Suppressor macrophage (primary cell): ENCODE measurements around the gene CLSTN1.
A peak's percentile ranks its signal among the peaks of the same experiment; 100 is the strongest.

Experiments
- DNase-seq, 4 experiments: peaks; one replicate each; pipeline ENCODE4 v3.0.0-alpha.2; 2020 to 2022

The CLSTN1 gene

GRCh38 chr1:9710037-9710436 is 113.7 kb downstream of the CLSTN1 start:
- no peak for DNase-seq

GRCh38 chr1:9706178-9706577 is 117.6 kb downstream of the CLSTN1 start:
- DNase-seq = no peak

DNA sequence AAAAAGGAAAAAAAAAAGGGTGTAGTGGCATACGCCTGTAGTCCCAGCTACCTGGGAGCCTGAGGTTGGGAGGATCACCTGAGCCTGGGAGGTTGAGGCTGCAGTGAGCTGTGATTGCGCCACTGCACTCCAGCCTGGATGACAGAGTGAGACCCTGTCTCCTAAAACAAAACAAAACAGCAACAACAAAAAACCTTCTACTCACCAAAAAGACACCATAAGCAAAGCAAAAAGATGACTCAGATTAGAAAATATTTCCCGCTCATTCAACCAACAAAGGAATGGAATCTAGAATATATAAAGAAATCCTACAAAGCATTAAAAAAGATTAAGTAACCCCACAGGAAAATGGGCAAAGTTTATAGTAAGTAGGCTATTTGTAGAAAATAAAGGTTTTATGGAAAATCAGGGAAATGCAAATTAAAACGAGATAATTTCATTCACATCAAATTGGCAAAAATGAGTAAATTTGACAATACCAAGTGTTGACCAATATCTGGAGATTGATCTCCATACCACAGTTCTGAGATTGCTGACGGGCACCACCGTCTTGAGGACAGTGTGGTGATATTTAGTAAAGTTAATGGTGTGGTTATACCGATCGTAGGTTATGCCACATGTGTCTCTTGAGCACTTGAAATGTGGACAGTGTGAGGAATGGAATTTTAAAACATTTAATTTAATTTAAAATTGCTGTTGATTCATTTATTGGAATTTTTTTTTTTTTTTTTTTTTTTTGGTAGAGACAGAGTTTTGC is 118.2 kb downstream of the CLSTN1 start:
- DNase-seq = no peak

DNA sequence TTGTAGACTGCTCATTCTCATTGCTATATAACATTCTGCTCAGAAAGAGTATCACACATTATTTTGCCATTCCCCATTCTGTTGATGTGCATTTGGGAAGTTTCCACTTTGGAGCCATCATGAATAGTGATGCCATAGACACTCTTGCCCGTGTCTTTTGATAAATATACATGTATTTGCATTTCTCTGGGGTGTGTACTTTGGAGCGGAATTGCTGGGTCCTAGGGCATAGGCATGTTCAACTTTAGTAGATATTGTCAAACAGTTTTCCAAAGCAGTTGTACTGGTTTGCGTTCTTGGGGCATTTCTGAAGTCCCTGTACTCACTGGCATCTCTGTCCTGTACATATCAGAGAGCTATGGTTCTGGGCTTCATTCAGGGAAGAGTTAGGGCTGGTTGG is 120.1 kb downstream of the CLSTN1 start:
- DNase-seq = no peak

DNA sequence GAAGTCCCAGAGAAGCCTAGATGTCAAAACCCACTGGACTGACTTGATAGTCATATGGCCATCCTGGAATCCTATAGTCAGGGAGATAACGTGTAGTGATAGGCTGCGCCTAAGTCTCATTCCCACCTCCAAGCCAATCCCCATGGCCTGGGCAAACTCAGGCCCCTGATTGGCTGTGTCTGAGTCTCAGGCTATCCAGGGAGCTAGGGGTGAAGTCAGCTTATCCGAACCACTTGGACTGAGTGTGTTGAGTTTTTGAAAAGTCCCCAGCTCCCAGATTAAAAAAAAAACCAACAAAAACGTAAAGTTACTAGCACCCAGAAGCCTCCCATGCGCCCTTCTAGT is 120.6 kb downstream of the CLSTN1 start:
- no peak for DNase-seq

GRCh38 chr1:9701665-9702064 is 122.1 kb downstream of the CLSTN1 start:
- DNase-seq = no peak

DNA sequence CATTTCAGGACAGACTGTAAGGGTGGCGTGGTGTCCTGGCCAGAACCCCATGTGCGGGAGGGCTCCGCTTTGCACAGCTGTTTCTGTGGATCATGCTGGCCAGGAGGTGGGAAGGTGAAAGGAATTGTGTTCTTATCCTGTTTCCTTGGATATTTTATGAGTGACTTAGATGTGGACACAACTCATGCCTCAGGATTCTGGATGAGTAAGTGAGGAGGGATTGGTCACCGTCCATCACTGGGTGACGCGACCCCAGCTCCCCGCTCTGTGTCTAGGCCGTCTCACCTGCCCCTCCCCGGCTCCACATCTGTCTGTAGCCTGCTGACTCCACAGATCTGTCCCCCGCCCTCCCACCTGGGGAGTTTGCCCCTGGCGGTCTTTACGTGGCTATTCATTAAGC is 123.4 kb downstream of the CLSTN1 start:
- DNase-seq = no peak

- no peak for DNase-seq
These were observed 124.4 kb downstream of the CLSTN1 start for GRCh38 chr1:9699361-9699760.

GRCh38 chr1:9696793-9697192 is 127.0 kb downstream of the CLSTN1 start:
- peak in 3 of 4 experiments; percentile 42 to 51 (median 48) for DNase-seq

DNA sequence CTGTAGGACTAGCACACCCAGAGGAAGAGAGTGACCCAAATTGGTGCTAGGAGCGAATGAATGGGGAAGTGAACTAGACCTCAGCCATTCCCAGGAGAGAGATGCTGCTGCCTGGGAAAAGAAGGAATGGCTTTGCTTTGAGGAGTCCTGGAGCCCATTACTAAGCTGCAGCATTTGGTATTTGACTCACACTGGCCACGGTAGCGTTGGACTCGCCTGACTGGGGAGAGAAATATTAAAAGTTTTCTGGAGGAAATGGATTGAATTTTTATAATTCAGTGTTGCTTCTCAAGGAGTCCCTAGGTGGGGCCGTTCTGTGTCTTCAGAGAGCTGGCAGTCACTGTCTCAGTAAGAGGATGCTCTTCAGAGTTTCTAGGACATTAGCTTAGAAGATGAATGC is 132.1 kb downstream of the CLSTN1 start:
- no peak for DNase-seq

DNA sequence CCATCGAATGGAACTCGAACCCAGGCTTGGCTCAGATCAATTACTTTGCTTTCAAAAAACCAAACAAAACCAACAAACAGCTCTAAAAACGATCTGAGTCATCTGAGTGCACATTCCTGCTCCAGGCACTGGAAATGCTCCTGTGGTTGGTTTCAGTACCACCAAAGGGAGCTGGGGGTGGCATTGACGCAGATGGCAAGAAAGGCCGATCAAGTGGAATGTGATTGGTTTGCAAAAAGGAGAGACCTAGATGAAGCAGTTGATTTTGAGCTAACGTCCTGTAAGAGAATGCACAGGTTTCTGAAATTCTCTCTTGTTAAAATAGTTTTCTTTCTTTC is 132.7 kb downstream of the CLSTN1 start:
- DNase-seq = no peak

DNA sequence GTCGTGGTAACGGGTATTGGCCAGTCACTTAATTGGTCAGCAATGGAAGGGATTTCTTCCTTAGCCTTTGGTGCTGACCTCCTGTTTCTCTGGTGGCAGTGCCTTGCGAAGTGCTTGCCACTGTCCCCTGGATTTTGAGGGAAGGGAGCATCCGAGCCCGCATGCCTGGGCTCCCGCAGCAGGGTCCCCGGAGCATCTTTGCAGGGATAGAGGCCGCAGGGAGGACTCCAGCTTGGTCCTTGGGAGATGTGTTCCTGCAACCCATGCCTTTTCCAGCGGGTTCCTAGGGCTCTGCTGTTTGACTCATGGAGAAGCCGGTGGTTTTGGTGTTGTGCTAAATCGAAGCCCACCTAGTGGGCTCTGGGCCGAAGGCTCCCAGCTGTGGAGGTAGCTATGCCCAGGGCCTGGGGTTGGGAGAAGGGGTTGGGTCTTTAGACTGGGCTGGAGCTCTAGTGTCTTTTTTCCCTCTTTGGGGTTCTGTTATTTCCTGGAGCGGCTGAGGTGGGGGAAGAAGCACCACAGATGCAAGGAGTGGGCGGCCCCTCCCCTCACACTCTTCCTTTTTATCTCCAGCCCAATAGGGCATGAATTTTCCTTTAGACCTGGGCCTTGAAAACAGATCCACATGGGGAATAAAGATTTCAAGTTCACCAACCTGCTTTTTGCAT is 133.2 kb downstream of the CLSTN1 start:
- DNase-seq = peak in 1 of 4 experiments; percentile 48

GRCh38 chr1:9689971-9690381 is 133.8 kb downstream of the CLSTN1 start:
- no peak for DNase-seq

GRCh38 chr1:9689011-9689706 is 134.6 kb downstream of the CLSTN1 start:
- peak; percentile 69 to 91 (median 80) for DNase-seq

- DNase-seq = no peak
These were observed 135.2 kb downstream of the CLSTN1 start for GRCh38 chr1:9688599-9688998.

- DNase-seq = peak in 1 of 4 experiments; percentile 31
These were observed 135.7 kb downstream of the CLSTN1 start for GRCh38 chr1:9687874-9688582.

DNA sequence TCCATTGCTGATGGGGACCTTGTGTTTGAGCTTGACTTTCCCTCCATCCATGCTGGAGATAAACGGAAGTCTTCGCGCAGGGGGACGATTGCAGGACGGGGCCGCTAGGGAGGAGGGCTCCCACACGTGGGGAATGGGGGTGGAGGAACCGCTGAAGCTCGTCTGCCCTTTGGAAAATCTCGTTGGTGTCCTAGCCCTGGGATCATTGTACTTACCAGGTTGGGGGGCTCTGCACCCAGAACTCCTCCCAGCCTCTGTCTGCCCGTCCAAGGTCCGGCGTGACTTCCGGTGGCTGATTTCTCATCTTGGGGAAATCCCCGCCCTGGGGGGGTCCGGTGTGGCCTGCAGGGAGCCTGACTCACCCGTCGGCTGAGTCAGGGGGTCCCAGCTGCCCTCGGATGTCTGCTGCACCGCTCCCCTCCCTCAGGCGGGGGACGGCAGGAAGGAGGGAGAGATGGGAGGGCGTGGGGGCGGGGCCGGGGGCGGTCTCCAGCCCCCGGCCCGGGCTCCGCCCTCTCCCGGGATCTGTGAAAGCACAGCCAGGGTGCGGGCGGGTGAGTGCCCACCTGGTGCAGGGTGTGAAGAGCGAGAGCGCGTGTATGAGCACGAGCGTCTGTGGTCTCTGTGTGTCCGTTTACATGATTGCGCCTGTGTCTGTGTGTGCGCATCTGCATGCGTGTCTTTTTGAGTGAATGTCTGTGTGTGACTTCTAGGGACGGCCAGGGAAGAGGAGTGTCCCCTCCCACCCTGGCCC is 136.5 kb downstream of the CLSTN1 start:
- DNase-seq = peak; percentile 17 to 59 (median 52)

DNA sequence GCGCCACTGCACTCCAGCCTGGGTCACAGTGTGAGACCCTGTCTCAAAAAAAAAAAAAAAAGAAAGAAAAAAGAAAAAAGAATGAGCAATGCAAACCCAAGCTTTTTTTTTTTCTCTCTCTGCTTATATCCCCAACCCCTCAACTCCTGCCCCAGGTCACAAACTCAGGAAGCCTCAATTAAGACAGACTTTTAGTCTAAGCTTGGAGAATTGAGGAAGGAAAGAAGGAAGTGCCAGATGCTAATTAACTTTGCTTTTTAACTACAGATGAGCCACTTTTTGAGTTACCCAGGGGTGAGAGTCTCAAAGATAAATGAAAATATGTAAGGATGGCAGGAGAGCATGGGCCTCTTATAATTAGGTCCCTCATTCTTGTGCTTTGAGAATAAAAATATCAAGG is 139.0 kb downstream of the CLSTN1 start:
- no peak for DNase-seq

DNA sequence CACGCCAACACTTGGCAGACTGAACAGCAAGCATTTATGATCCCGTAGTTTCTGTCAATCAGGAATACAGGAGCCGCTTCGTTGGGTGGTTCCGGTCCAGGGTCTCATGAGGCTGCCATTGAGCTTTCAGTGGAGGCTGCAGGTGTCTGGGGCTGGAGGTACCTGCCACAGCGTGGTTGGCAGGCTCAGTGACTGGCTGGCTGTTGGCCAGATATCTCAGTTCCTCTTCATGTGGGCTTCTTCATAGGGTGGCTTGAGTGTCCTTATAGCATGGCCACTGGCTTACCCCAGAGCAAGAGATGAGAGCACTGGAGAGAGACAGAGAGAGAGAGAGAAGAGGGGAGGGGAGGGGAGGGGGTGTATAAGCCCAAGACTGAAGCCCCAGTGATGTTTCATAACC is 142.9 kb downstream of the CLSTN1 start:
- no peak for DNase-seq

GRCh38 chr1:9680091-9680490 is 143.7 kb downstream of the CLSTN1 start:
- no peak for DNase-seq
